Medulla oblongata (tissue), 1 donor: ENCODE results near the gene LIMS2.

Experiments
- DNase-seq: peaks from one replicate; pipeline ENCODE4 v3.0.0-alpha.2; 2015; ENCODE audit errors: extremely low spot score

Gene LIMS2

DNA sequence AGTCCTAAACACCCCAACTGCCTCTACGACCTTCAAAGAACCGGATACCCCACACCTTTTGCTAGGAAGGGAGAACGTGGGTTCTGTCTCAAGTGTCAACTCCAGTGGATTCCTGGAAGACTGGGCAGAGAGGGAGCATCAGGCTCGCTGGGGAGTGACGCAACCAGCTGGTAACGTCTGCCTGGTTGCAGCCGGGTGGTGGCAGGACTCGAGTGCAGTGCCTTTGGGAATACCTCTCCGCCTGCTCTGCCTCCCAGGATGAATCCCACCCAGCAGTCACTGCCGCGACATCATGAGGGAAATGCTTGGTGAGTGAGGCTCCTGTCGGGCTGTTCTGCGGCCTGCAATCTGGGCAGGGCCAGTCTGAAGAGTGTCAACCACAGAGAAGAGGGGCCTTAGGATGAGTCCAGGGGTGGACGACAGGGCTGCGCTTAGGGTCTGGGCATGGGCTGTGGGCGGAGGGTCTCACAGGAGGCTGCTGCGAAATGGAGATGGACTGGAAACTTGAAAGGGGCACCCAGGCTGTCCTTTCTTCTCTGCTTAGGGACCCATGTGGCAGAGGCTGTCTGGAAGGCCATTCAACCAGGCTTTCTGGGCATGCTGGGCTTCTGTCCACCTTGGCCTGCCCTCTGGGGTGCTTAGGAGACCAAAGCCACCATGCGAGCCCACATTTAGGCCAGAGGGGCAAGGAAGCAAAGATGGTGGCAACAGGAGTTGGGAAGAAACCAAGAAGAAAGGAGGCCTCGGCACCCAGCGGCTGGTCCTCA, 16.5 kb downstream of the LIMS2 start:
- DNase-seq = no peak

GRCh38 chr2:127658146-127658545, 17.2 kb downstream of the LIMS2 start:
- no peak for DNase-seq

DNA sequence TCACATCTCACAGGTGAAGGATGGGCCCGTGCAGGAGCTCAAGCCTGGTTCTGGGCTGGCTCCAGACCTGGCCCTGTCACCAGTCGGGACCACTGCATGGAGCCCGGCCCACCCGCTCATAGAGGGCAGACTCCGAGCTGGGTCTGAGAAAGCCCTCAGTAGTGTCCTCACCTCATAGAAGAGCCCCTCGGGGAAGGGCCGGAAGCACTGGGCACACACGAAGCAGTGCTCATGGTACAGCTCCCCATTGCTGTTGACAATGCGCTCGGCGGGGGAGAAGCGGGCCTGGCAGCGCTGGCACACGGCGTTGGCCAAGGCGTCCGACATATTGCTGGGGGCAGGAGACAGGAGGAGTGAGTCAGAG, 18.1 kb downstream of the LIMS2 start:
- no peak for DNase-seq

DNA sequence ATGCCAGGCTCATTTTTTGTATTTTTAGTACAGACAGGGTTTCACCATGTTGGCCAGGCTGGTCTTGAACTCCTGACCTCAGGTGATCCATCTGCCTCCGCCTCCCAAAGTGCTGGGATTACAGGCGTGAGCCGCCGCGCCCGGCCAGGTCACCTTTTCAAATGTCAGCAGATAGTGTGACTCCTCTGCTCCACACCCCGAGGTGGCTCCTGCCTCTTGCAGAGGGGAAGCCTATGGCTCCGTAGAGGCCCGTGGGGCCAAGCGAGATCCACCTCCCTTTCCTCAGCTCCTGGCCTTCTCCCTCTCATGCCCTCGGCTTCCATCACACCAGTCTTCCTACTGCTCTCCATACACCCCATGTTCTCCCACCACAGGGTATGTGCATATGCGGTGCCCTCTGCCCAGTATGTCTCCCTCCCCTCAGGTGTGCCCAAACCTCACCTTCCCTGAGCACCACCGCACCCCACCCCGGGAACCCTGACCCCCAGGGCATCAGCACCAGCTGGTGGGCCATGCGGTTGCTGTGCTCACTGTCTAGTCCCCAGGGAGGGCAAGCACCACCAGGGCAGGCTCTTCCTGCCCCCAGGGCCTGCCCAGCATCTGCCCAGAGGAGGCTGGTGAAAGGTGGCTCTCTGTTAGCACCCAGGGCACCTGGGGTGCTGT, 18.6 kb downstream of the LIMS2 start:
- DNase-seq = no peak

DNA sequence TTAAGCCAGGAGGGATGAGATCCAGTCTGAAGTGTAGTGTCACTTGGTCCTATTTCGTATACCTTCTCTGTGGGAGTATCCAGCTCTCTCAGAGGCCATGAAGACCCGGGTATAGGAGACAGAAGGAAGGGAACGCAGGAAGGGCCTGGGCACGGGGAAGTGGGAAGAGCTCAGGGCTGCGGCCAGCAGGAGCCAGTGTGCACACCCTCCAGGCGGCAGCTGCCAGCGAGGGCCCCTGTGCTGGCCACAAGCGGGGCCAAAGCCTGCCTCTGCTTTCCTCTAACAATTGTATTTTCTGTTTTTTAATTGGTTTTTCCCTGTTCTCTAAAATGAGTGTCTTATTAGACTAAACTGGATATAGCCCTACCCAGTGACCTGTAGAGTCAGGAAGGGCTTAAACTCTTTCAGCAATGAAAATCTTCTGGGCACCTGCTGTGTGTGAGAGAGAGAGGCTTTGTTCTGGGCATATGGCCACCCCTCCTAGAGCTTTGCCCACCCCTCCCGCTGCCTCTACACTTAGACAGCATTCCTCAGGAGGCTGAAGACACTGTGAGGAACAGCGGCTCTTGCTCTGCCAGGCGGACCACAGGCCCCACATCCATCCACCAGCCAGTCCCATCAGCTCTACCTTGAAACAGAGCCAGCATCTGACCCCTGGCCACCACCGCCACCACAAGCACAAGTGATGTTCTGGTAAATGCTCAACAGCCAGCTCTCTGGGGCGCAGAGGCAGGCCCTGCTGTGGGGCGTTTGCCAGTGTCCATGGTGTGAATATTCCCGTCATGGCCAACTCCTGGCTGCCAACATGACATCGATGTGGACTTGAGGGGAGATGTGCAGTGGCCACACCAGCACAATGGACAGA, 19.9 kb downstream of the LIMS2 start:
- DNase-seq = no peak

GRCh38 chr2:127654838-127655175, 20.5 kb downstream of the LIMS2 start:
- no peak for DNase-seq

DNA sequence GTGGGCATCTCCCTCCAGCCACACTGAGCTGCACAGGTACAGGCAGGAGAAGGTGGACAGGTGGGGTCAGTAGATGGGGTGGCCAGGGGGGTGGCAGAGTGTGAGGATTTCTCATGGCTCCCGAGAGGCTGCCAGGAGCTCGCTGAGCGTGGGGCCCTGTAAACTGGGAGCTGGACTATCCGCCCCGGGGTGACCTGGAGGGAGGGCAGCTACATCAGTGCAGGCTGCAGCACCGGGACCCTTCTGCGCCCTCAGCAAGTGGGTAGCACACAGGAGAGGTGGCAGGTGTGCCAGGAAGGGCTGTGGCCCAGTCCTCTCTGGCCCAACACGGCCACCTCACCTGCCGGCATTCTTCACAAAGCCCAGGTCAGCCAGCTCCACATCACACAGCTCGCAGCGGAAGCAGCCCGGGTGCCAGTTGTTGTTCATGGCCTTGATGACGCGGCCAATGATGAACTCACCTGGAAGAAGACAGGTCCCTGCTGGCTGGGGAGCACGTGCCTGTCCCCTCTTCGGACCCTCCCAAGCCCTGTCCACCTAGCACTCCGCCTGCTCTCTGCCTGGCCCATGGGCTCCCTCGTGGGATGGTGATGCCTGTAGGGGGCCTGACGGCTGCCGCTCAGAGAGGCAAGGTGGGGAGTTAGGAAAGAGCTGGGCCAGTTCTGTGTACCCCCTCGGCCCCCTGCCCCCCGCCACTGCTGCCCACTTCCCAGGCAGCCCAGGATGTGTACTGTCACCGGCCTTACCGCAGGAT, 21.1 kb downstream of the LIMS2 start:
- no peak for DNase-seq

- no peak for DNase-seq
These were observed 21.8 kb downstream of the LIMS2 start for GRCh38 chr2:127653421-127654083.

GRCh38 chr2:127652786-127653357, 22.5 kb downstream of the LIMS2 start:
- no peak for DNase-seq

GRCh38 chr2:127651971-127652550, 23.3 kb downstream of the LIMS2 start:
- DNase-seq = peak; percentile 85

DNA sequence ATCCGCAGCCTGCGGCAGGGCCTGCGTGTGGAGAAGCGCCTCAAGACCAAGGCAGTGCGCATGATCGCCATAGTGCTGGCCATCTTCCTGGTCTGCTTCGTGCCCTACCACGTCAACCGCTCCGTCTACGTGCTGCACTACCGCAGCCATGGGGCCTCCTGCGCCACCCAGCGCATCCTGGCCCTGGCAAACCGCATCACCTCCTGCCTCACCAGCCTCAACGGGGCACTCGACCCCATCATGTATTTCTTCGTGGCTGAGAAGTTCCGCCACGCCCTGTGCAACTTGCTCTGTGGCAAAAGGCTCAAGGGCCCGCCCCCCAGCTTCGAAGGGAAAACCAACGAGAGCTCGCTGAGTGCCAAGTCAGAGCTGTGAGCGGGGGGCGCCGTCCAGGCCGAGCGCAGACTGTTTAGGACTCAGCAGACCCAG, 23.9 kb downstream of the LIMS2 start:
- no peak for DNase-seq

DNA sequence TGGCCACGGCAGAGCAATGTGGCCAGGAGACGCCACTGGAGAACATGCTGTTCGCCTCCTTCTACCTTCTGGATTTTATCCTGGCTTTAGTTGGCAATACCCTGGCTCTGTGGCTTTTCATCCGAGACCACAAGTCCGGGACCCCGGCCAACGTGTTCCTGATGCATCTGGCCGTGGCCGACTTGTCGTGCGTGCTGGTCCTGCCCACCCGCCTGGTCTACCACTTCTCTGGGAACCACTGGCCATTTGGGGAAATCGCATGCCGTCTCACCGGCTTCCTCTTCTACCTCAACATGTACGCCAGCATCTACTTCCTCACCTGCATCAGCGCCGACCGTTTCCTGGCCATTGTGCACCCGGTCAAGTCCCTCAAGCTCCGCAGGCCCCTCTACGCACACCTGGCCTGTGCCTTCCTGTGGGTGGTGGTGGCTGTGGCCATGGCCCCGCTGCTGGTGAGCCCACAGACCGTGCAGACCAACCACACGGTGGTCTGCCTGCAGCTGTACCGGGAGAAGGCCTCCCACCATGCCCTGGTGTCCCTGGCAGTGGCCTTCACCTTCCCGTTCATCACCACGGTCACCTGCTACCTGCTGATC, 24.4 kb downstream of the LIMS2 start:
- DNase-seq = no peak

GRCh38 chr2:127650041-127650784, 25.1 kb downstream of the LIMS2 start:
- DNase-seq = no peak

DNA sequence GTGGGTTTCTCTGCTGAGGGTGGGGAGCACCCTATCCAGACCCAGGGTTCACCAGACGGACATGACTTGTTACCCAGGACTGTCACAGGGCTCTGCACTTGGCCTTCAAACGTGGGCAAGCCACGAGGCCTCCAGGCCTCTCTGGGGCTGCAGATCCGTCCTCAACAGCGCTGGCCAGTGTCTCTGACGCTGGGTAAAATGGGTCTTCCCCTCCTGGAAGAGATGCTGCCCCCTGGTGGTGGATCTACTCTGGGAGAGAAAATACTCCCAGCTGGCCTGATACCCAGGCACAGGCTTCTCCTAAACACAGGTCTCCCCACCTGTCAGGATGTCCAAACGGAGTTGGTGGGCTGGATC, 25.7 kb downstream of the LIMS2 start:
- peak; percentile 94 for DNase-seq

DNA sequence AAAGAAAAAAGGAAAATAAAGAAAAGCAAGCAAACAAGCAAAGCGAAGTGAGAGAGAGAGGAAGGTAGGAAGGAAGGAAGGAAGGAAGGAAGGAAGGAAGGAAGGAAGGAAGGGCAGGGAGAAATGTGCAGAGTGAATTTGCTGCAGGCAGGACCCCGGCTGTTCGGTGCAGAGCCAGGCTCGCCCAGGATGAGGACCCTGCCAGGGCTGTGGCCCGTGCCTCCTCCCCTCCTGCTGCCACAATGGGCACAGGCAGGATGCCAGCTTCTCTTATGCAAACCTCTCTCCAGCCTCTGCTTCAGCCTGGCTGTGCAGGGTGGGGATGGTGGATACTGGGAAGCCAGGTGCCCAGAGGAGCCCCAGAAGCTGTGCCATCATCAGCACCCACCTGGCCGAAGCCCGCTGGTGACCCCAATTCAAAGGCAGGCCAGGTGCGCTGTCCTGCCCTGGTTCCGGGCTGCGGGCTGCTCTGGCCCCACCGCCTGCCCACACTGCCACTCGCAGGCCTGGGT, 26.2 kb downstream of the LIMS2 start:
- DNase-seq = peak; percentile 53

GRCh38 chr2:127648321-127648720, 27.0 kb downstream of the LIMS2 start:
- no peak for DNase-seq

GRCh38 chr2:127647242-127648190, 27.8 kb downstream of the LIMS2 start:
- DNase-seq = no peak
